HG03060 (cell line): Measurements from ENCODE around the gene GNG5.
"Not testable (repeated sequence)": the region's sequence is repeated elsewhere in the genome, so short reads cannot be mapped to it uniquely, and the experiment has no call there.

Source experiments
- ATAC-seq: cut with Tn5 transposase; IDR thresholded peaks from one replicate; pipeline ENCODE4 v1.9.1; 2021; ENCODE audit warnings: low read depth, moderate number of reproducible peaks; ENCODE audit not compliant: unreplicated experiment

The GNG5 gene

GRCh38 chr1:84492726-84493125, 13.7 kb downstream of the GNG5 start:
- ATAC-seq: no peak

- ATAC-seq: no peak
Observed at GRCh38 chr1:84489766-84490165, 16.6 kb downstream of the GNG5 start.

DNA sequence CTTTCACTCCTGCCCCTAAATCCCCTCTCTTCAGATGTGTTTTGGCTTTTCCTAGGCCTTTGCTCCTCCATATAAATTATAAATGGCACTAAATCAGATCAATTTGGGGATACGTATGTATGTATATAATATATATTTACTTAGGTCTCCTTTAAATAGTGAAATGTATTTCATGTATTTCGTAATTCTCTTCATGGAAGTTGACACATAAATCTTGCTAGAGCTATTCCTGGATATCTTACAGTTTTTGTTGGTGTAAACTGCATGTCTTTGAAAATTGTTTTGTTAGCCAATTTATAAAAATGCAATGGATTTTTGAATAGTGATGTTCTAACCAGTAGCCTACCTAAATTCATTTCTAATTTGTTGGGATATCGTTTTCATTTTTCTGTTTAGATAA, 18.3 kb downstream of the GNG5 start:
- ATAC-seq: no peak

GRCh38 chr1:84481317-84481716, 25.1 kb downstream of the GNG5 start:
- ATAC-seq: no peak

DNA sequence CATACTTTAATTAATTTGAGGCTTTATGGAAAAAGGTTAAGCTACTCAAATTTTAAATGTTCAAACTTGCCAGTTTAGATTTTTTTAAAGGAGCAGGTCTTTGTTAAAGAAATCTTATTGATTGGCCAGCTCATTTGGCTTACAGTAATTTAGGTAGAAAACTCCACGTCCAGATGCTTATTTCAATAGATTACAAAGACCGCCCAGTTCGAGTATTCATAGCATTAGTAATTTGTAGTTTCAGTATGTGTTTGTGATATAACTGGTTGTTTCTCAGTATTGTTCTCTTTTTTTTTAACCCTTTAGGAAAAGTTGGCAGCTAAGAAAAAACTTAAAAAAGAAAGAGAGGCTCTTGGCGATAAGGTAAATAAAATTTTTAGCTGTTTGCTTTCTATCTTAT, 25.7 kb downstream of the GNG5 start:
- ATAC-seq: no peak

GRCh38 chr1:84479998-84480397, 26.4 kb downstream of the GNG5 start:
- ATAC-seq: no peak

- peak; percentile 61 for ATAC-seq
Observed at GRCh38 chr1:84478876-84479868, 27.2 kb downstream of the GNG5 start, which contains the start of gene RPF1. Gene RPF1, plus strand, starts transcription at chr1:84479266. Its CDS starts 16 bp downstream, at chr1:84479282.

- no peak for ATAC-seq
Observed at GRCh38 chr1:84476225-84476624, 30.2 kb downstream of the GNG5 start.

- no peak for ATAC-seq
Observed at GRCh38 chr1:84467298-84467697, 39.1 kb downstream of the GNG5 start.

DNA sequence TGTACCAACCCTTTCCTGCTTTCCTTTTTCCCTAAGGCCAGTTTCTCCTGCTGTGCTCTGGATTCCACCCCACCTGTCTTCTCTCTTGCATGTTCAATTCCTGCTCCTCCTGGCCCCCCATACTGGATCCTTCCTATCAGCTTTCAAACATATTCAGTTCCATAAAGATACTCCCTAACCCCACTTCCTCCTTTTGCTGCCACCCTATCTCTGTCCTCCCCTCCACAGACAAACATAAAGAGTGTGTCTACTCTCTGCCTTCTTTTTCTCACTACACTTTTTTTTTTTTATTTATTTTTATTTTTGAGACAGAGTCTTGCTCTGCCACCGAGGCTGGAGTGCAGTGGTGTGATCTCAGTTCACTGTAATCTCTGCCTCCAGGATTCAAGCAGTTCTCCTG, 44.3 kb downstream of the GNG5 start:
- no peak for ATAC-seq

- no peak for ATAC-seq
Observed at GRCh38 chr1:84452436-84452835, 53.9 kb downstream of the GNG5 start.

DNA sequence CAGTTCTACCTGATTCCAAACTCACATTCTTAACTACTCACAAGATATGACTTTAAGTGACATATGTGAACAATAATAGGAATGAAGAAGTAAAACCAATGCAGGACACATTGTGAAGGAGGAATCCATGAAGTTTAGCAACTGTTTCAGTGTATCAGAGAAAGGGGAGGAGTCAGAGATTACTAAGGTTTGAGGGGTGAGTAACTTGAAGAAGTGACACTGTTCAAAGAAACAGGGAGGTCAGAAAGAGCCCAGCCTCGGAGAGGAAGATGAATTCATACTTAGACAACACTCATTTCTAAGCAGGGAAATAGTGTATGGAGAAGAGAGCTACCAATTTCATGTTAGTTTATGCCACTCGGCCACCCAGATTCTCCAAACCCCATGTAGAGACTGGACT, 55.5 kb downstream of the GNG5 start:
- ATAC-seq: no peak

DNA sequence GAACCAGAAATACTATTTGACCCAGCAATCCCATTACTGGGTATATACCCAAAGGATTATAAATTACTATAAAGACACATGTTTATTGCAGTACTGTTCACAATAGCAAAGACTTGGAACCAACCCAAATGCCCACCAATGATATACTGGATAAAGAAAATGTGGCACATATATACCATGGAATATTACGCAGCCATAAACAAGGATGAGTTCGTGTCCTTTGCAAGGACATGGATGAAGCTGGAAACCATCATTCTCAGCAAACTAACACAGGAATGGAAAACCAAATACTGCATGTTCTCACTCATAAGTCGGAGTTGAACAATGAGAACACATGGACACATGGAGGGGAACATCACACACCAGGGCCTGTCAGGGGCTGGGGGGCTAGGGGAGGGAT, 57.7 kb downstream of the GNG5 start:
- ATAC-seq: not testable (repeated sequence)
